OCI-LY7 (cell line): ENCODE data around the gene RAPH1.

Experiments used
- EZH2phosphoT487 ChIP-seq: fragments of 200-600 bp; sonication (generic); IDR thresholded peaks from 2 replicates; pipeline ENCODE4 v1.6.1; 2018; ENCODE audit warnings: low read depth, borderline replicate concordance, mild to moderate bottlenecking, mixed run types, antibody characterized with exemption, low read length, moderate library complexity, mixed read lengths
- TF ChIP-seq, protein P1 (sequence below): fragments of 200-600 bp; sonication (generic); conservative IDR thresholded peaks from 2 replicates; pipeline ENCODE4 v1.5.1; 2014; ENCODE audit warnings: mild to moderate bottlenecking, antibody characterized with exemption, low read length, moderate library complexity, mixed read lengths

DNA sequence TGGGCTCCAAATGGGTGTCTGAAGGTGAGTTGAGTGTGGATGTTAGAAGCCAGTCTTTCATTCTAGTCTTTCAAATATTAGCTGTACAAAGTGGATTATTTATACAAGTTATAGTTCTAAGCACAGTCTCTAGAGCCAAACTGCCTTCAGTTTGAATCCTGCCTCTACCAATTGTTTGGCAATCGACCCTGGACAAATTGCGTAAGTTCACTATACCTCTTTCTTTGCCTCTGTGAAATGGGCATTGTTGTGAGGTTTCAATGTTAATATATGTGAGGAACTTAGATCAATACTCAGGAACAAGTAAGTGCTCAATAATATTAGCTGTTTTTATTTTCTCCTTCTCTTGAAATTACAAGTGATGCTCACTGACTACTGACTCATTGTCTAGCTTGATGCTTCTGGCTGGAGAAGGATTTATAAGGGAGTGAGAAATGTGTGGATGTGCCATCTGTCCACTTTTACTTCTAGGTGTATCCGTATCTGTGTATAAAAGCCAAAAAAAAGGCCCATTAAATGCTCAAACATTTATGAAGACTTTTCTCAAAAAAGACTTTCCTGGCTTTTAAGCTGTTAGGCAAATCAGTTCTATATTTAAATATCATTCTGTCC is 48.1 kb upstream of the RAPH1 start:
- TF ChIP-seq, protein P1, sequence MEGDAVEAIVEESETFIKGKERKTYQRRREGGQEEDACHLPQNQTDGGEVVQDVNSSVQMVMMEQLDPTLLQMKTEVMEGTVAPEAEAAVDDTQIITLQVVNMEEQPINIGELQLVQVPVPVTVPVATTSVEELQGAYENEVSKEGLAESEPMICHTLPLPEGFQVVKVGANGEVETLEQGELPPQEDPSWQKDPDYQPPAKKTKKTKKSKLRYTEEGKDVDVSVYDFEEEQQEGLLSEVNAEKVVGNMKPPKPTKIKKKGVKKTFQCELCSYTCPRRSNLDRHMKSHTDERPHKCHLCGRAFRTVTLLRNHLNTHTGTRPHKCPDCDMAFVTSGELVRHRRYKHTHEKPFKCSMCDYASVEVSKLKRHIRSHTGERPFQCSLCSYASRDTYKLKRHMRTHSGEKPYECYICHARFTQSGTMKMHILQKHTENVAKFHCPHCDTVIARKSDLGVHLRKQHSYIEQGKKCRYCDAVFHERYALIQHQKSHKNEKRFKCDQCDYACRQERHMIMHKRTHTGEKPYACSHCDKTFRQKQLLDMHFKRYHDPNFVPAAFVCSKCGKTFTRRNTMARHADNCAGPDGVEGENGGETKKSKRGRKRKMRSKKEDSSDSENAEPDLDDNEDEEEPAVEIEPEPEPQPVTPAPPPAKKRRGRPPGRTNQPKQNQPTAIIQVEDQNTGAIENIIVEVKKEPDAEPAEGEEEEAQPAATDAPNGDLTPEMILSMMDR: no peak
- no peak for TF ChIP-seq EZH2phosphoT487
